Motor neuron (in vitro differentiated cells): ENCODE results near the gene FXYD1. TPM values are rescaled to one million over a fixed set of nuclear protein-coding genes. Genes with fewer than 3 reads are reported as not detected.

Experiments
- ATAC-seq, 8 experiments: fragments of 200-7000 bp; cut with Tn5 transposase; replicated peaks in 6 of 8; 2 replicates each; pipeline ENCODE4 v1.8.0; 2021; ENCODE audit warnings: mild to moderate bottlenecking in 8 of 8, moderate library complexity in 8 of 8
- H3K27ac ChIP-seq, 2 donors: fragments of 250-450 bp; sonication (Bioruptor Pico); 2 replicates each; pipeline ENCODE4 v1.9.0; 2021; ENCODE audit warnings: antibody characterized with exemption in 2 of 2, mild to moderate bottlenecking in 2 of 2, moderate library complexity in 1 of 2
- H3K4me1 ChIP-seq, 2 donors: fragments of 250-450 bp; sonication (Bioruptor Pico); replicated peaks in 1 of 2; 2 replicates each; pipeline ENCODE4 v1.6.1; 2021; ENCODE audit warnings: antibody characterized with exemption in 2 of 2, mild to moderate bottlenecking in 2 of 2, moderate library complexity in 1 of 2
- H3K4me3 ChIP-seq, 5 donors: fragments of 250-450 bp; sonication (Bioruptor Pico); 2 replicates each; pipeline ENCODE4 v1.9.0; 2021; ENCODE audit warnings: antibody characterized with exemption in 5 of 5, mild to moderate bottlenecking in 5 of 5, moderate library complexity in 4 of 5
- WGBS, 10 experiments: fragments of 450-650 bp; shearing (Covaris generic); methylation state at CpG; one replicate each; pipeline ENCODE4 v1.0.0; 2022; 5-methylcytosine and 5-hydroxymethylcytosine counted together
- in situ Hi-C, 9 experiments: fragments of 400-800 bp; cut with MboI; loops; one replicate each; pipeline ENCODE4 v1.15.0; 2021; ENCODE audit warnings: low sequenced_read_pairs in 9 of 9, low pct_unique_long_range_greater_than_20kb in 2 of 9; ENCODE audit not compliant: unreplicated experiment in 9 of 9
- total RNA-seq, 8 experiments: library from RNA; unstranded; fragments of 300-600 nt; gene quantifications; 2 replicates each; pipeline versions ENCODE4 v1.2.3 to v1.2.4, GENCODE V29; 2022

FXYD1 gene
- total RNA-seq, 8 experiments from 2014 or later: 1.2 to 10.7 (median 3.1) TPM

- H3K4me3 ChIP-seq: no peak overlapping the region
- H3K27ac ChIP-seq: no peak overlapping the region
- no peak for ATAC-seq
- H3K4me1 ChIP-seq: peaks cover 12 to 23% of the 10 kb centered on the region in 2 donors
- WGBS, 10 experiments: 40 to 87% (median 83%) methylated on average over 1 to 6 of the region's 15 CpGs; no CpG with 5 or more reads in 3 of the 10 experiments
- in situ Hi-C loops: no loop called here
These were observed 25.5 kb upstream of the FXYD1 start for GRCh38 chr19:35112995-35113688.

GRCh38 chr19:35114353-35115176 is 24.1 kb upstream of the FXYD1 start:
- in situ Hi-C loops: no loop called here
- peak; percentile 73 to 91 (median 78) for ATAC-seq
- H3K4me3 ChIP-seq: peak overlapping the region in 1 of 5 donors; percentile 1
- WGBS, 10 experiments: 0 to 100% (median 27%) methylated on average over 1 to 6 of the region's 23 CpGs
- H3K27ac ChIP-seq: no peak overlapping the region
- peaks cover 12 to 23% of the 10 kb centered on the region in 2 donors for H3K4me1 ChIP-seq

- in situ Hi-C loops: no loop called here
- peaks cover 12 to 23% of the 10 kb centered on the region in 2 donors for H3K4me1 ChIP-seq
- peak within 1 kb of the TSS in 1 of 5 donors; percentile 1 for H3K4me3 ChIP-seq
- 60 to 100% methylated on average over 1 of the region's 14 CpGs; no CpG with 5 or more reads in 8 of the 10 experiments for WGBS, 10 experiments
- H3K27ac ChIP-seq: no peak within 1 kb of the TSS
- peak in 4 of 8 experiments; percentile 2 to 27 (median 22) for ATAC-seq
These were observed 23.3 kb upstream of the FXYD1 start, which contains the start of gene FXYD3 for GRCh38 chr19:35115177-35115951. FXYD3 (plus strand) TSS chr19:35115823; CDS start chr19:35119377, 3,554 bp downstream.

- no peak overlapping the region for H3K27ac ChIP-seq
- no peak overlapping the region for H3K4me3 ChIP-seq
- in situ Hi-C loops: no loop called here
- peaks cover 12 to 20% of the 10 kb centered on the region in 2 donors for H3K4me1 ChIP-seq
- 63 to 92% (median 79%) methylated on average over 1 to 8 of the region's 13 CpGs; no CpG with 5 or more reads in 7 of the 10 experiments for WGBS, 10 experiments
- no peak for ATAC-seq
These were observed 22.4 kb upstream of the FXYD1 start for GRCh38 chr19:35116072-35116801.

GRCh38 chr19:35117116-35117515 is 21.5 kb upstream of the FXYD1 start:
- Histone ChIP-seq H3K4me3 (no peak overlapping the region), H3K27ac (peak overlapping the region in 1 of 2 donors; percentile 1), H3K4me1 (peaks cover 12 to 20% of the 10 kb centered on the region in 2 donors)
- in situ Hi-C loops: no loop called here
- WGBS, 10 experiments: 20 to 70% (median 30%) methylated on average over 1 to 5 of the region's 8 CpGs; no CpG with 5 or more reads in 6 of the 10 experiments
- ATAC-seq: peak in 5 of 8 experiments; percentile 30 to 81 (median 69)

GRCh38 chr19:35117799-35118198 is 20.8 kb upstream of the FXYD1 start:
- ATAC-seq: no peak
- 50 to 100% (median 76%) methylated on average over 3 to 4 of the region's 11 CpGs; no CpG with 5 or more reads in 6 of the 10 experiments for WGBS, 10 experiments
- H3K4me1 ChIP-seq: peaks cover 12 to 20% of the 10 kb centered on the region in 2 donors
- in situ Hi-C loops: no loop called here
- no peak overlapping the region for H3K27ac ChIP-seq
- H3K4me3 ChIP-seq: no peak overlapping the region

- no peak for ATAC-seq
- no peak overlapping the region for H3K4me3 ChIP-seq
- WGBS, 10 experiments: 17 to 80% (median 28%) methylated on average over 1 of the region's 13 CpGs; no CpG with 5 or more reads in 6 of the 10 experiments
- peaks cover 12 to 20% of the 10 kb centered on the region in 2 donors for H3K4me1 ChIP-seq
- in situ Hi-C loops: no loop called here
- no peak overlapping the region for H3K27ac ChIP-seq
These were observed 20.2 kb upstream of the FXYD1 start for GRCh38 chr19:35118268-35119020.

GRCh38 chr19:35119091-35119490 is 19.5 kb upstream of the FXYD1 start:
- Histone ChIP-seq H3K4me3 (no peak overlapping the region), H3K4me1 (peaks cover 13 to 23% of the 10 kb centered on the region in 2 donors), H3K27ac (no peak overlapping the region)
- no peak for ATAC-seq
- in situ Hi-C loops: no loop called here
- WGBS, 10 experiments: 100% methylated on average over 1 of the region's 14 CpGs; no CpG with 5 or more reads in 9 of the 10 experiments

GRCh38 chr19:35119578-35120155 is 19.0 kb upstream of the FXYD1 start:
- no peak for ATAC-seq
- in situ Hi-C loops: no loop called here
- Histone ChIP-seq H3K27ac (no peak overlapping the region), H3K4me3 (no peak overlapping the region), H3K4me1 (peaks cover 16 to 22% of the 10 kb centered on the region in 2 donors)
- WGBS, 10 experiments: 60 to 100% (median 92%) methylated on average over 1 to 9 of the region's 9 CpGs; no CpG with 5 or more reads in 1 of the 10 experiments

GRCh38 chr19:35120492-35120891 is 18.1 kb upstream of the FXYD1 start:
- H3K4me1 ChIP-seq: peaks cover 15 to 16% of the 10 kb centered on the region in 2 donors
- 0 to 100% (median 79%) methylated on average over 1 to 6 of the region's 7 CpGs; no CpG with 5 or more reads in 2 of the 10 experiments for WGBS, 10 experiments
- peak in 3 of 8 experiments; percentile 54 to 72 (median 71) for ATAC-seq
- H3K27ac ChIP-seq: no peak overlapping the region
- in situ Hi-C loops: no loop called here
- H3K4me3 ChIP-seq: no peak overlapping the region

GRCh38 chr19:35120898-35121297 is 17.7 kb upstream of the FXYD1 start:
- in situ Hi-C loops: no loop called here
- H3K4me3 ChIP-seq: no peak overlapping the region
- H3K4me1 ChIP-seq: peaks cover 15% of the 10 kb centered on the region in 2 donors
- H3K27ac ChIP-seq: no peak overlapping the region
- ATAC-seq: peak in 2 of 8 experiments; percentile 27 to 38
- WGBS, 10 experiments: 20 to 100% (median 90%) methylated on average over 1 to 2 of the region's 7 CpGs; no CpG with 5 or more reads in 5 of the 10 experiments
